RWPE2 (cell line): ENCODE data around the gene CLSTN2.

Experiments used
- ATAC-seq: fragments of 200-7000 bp; cut with Tn5 transposase; 3 replicates; pipeline ENCODE4 v1.9.1; 2021; ENCODE audit warnings: low read depth
- DNase-seq: peaks from one replicate; pipeline ENCODE4 v3.0.0-alpha.2; 2020; ENCODE audit warnings: low spot score
- H3K27ac ChIP-seq: fragments of 450-650 bp; 2 replicates; pipeline ENCODE4 v1.5.1; 2017; ENCODE audit warnings: mild to moderate bottlenecking; ENCODE audit not compliant: poor library complexity, severe bottlenecking
- H3K27me3 ChIP-seq: fragments of 250-450 bp; sonication (Bioruptor Pico); 2 replicates; pipeline ENCODE4 v1.5.1; 2021; ENCODE audit warnings: mild to moderate bottlenecking, moderate library complexity; ENCODE audit not compliant: insufficient read depth, poor library complexity, severe bottlenecking
- H3K36me3 ChIP-seq: fragments of 250-450 bp; sonication (Bioruptor Pico); 2 replicates; pipeline ENCODE4 v1.5.1; 2020; ENCODE audit warnings: low read depth, mild to moderate bottlenecking, moderate library complexity
- H3K4me1 ChIP-seq: fragments of 250-450 bp; sonication (Bioruptor Pico); 2 replicates; pipeline ENCODE4 v1.5.1; 2021; ENCODE audit warnings: mild to moderate bottlenecking, moderate library complexity; ENCODE audit not compliant: insufficient read depth, poor library complexity, severe bottlenecking
- H3K4me3 ChIP-seq: fragments of 250-450 bp; sonication (Bioruptor Pico); 2 replicates; pipeline ENCODE4 v1.5.1; 2021; ENCODE audit warnings: mild to moderate bottlenecking, moderate library complexity; ENCODE audit not compliant: severe bottlenecking
- H3K9me3 ChIP-seq: fragments of 250-450 bp; sonication (Bioruptor Pico); 2 replicates; pipeline ENCODE4 v1.5.1; 2021; ENCODE audit warnings: mild to moderate bottlenecking, moderate library complexity; ENCODE audit not compliant: severe bottlenecking
- TF ChIP-seq, protein P1 (sequence below): fragments of 450-650 bp; IDR thresholded peaks from one replicate; pipeline ENCODE4 v1.5.1; 2017; ENCODE audit warnings: mild to moderate bottlenecking, moderate library complexity; ENCODE audit not compliant: poor library complexity, severe bottlenecking

Gene CLSTN2

DNA sequence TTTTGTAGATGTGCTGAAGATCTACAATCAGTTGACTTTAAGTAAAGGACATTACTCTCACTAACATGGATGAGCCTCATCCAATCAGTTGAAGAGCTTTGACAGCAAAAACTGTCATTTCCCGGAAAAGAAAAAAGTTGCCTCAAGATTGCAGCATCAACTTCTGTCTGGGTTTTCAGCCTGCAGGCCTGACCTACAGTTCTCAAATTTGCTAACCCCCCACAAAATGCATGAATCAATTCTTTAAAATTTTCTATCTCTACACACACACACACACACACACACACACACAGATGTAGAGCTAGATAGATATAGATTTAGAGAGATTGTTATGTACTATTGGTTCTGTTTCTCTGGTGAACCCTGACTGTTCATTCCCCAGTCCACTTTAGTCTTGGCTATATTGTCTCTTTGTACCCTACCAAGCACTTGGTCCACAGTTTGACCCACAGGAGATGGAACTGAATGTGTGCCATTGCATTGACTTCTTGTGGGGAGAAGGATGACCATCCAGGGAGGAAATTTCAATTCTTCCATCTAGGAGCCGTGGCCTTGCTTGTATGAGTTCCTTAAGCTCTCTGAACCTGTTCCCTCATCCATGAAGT is 228.3 kb downstream of the CLSTN2 start:
- ATAC-seq (no peak), DNase-seq (no peak)
- TF ChIP-seq, protein P1, sequence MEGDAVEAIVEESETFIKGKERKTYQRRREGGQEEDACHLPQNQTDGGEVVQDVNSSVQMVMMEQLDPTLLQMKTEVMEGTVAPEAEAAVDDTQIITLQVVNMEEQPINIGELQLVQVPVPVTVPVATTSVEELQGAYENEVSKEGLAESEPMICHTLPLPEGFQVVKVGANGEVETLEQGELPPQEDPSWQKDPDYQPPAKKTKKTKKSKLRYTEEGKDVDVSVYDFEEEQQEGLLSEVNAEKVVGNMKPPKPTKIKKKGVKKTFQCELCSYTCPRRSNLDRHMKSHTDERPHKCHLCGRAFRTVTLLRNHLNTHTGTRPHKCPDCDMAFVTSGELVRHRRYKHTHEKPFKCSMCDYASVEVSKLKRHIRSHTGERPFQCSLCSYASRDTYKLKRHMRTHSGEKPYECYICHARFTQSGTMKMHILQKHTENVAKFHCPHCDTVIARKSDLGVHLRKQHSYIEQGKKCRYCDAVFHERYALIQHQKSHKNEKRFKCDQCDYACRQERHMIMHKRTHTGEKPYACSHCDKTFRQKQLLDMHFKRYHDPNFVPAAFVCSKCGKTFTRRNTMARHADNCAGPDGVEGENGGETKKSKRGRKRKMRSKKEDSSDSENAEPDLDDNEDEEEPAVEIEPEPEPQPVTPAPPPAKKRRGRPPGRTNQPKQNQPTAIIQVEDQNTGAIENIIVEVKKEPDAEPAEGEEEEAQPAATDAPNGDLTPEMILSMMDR = no peak
- no peak overlapping the region for H3K4me3 ChIP-seq
- H3K36me3 ChIP-seq = no peaks in the 10 kb centered on the region
- H3K9me3 ChIP-seq = no peaks in the 10 kb centered on the region
- peaks cover 9% of the 10 kb centered on the region for H3K4me1 ChIP-seq
- H3K27me3 ChIP-seq = no peaks in the 10 kb centered on the region
- no peak overlapping the region for H3K27ac ChIP-seq

DNA sequence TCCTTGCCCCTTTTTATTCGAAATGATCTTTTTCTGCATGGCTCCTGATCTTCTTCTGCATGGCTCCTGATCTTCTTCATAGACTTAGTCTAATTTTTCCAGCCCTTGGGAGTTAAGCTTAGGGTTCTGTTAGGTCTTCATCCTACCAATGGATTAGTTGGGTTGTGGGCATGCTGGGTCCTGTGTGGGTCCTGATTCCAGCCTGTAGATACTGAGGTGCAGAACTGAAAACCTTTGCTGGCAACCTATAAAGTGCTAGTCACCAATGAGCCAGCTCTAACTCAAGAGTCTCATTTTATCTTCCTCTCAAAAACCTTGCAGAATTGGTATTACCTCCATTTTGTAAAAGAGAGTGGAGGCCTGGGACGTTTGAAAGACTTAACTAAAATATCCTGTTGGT is 229.2 kb downstream of the CLSTN2 start:
- TF ChIP-seq, protein P1 = no peak
- Histone ChIP-seq H3K27ac (no peak overlapping the region), H3K36me3 (no peaks in the 10 kb centered on the region), H3K27me3 (no peaks in the 10 kb centered on the region), H3K9me3 (no peaks in the 10 kb centered on the region), H3K4me1 (peaks cover 9% of the 10 kb centered on the region), H3K4me3 (no peak overlapping the region)
- DNase-seq (no peak), ATAC-seq (no peak)

DNA sequence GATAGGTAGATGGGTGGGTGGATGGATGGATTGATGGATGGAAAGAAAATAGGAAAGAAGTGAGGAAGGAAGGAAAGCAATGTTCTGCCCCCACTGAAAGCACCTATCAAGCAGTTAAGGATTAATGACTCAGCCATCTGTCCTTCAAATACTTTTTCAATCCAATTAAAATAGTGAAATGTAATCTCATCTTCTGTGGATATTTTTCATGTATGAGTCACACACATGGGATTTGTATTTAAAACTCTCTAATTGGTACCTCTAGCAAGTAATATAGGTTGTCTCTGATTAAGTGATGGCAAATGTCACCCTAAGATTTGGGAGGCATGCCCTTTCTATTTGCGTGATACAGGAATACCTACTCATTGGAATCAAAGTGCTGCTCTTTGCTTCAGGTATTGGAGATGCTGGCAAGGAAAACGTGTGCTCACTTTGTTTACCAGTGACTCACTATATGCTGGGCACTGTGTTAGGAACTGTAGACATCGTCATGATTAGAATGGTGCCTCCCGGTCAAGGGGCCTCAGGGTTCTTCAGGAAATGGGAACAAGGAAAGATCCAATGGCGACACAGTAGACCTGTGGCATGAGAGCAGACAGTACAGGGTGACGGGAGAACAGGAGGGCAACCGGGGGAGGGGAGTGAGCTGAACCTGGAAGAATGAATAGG is 230.1 kb downstream of the CLSTN2 start:
- no peaks in the 10 kb centered on the region for H3K27me3 ChIP-seq
- H3K9me3 ChIP-seq = no peaks in the 10 kb centered on the region
- ATAC-seq (peak; percentile 89), DNase-seq (no peak)
- peaks cover 9% of the 10 kb centered on the region for H3K4me1 ChIP-seq
- TF ChIP-seq, protein P1 = no peak
- no peak overlapping the region for H3K27ac ChIP-seq
- no peak overlapping the region for H3K4me3 ChIP-seq
- no peaks in the 10 kb centered on the region for H3K36me3 ChIP-seq

DNA sequence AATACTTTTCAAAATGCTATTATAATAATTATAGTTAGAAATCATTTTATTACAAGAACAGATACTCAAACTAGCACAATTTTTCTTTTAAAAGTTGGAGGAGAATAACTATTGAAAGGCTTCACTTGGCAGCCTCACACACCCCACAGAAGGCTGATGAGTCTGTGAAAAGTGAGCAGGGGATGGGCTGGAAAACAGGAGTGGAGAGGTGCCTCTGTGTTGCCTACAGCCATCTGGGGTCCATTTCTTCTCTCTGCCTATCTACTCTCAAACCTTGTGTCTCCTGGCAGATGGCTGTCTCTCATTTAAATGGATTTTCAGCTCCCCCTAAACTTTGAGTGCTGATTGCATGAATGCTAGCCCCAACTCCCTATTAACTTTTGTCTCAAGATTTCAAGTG is 230.8 kb downstream of the CLSTN2 start:
- Histone ChIP-seq H3K27ac (no peak overlapping the region), H3K4me3 (no peak overlapping the region), H3K9me3 (no peaks in the 10 kb centered on the region), H3K4me1 (peaks cover 9% of the 10 kb centered on the region), H3K27me3 (no peaks in the 10 kb centered on the region), H3K36me3 (no peaks in the 10 kb centered on the region)
- ATAC-seq (no peak), DNase-seq (no peak)
- TF ChIP-seq, protein P1 = no peak

DNA sequence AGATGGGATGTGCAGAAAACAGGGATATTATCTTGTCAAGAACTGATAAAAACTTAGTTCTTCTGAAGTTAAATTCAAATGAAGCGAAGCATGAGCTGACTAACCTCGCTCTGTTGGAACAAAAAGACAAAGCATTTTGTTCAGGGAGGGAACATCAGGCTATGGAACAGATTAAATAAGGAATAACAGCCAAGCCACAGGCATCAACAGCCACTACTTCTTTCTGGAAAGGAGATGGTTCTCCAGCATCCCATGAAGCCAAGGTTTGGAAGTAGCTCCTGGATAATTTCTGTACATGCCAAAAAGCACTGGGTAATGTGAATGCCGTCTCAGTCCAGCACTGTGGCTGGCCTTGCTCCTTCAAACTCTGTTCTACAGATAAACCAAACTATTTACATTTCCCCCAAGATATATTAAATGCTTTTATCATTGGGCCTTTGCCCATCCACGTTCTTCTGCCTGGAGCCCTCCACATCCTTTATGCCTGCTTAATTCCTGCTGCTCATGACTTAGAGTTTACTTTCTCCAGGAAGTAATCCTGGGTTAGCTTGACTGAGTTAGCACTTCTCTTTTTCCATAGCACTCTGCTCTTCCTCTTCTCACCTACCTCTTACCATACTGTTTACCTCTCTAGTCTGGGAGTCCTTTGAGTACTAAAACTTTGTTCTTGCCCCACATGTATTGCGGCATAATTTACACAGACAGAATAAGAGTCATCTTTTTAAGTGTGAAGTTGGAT is 232.0 kb downstream of the CLSTN2 start:
- H3K4me3 ChIP-seq = no peak overlapping the region
- ATAC-seq = no peak
- TF ChIP-seq, protein P1 = no peak
- H3K27me3 ChIP-seq = no peaks in the 10 kb centered on the region
- peaks cover 9% of the 10 kb centered on the region for H3K4me1 ChIP-seq
- no peak for DNase-seq
- no peak overlapping the region for H3K27ac ChIP-seq
- H3K9me3 ChIP-seq = no peaks in the 10 kb centered on the region
- no peaks in the 10 kb centered on the region for H3K36me3 ChIP-seq
